DLD1 (cell line): ENCODE data around the gene GNA12.

Source experiments
- in situ Hi-C: cut with HindIII; loops from 2 replicates; pipeline ENCODE4 v1.10.0; 2017; ENCODE audit warnings: low sequenced_read_pairs

The GNA12 gene

GRCh38 chr7:2838873-2839578 lies 5.1 kb downstream of the GNA12 start:
- in situ Hi-C loops: no loop called here

GRCh38 chr7:2838451-2838850 lies 5.7 kb downstream of the GNA12 start:
- in situ Hi-C loops: no loop called here

- in situ Hi-C loops: no loop called here
Measured at GRCh38 chr7:2837496-2837895, 6.6 kb downstream of the GNA12 start.

GRCh38 chr7:2834748-2835441 lies 9.2 kb downstream of the GNA12 start:
- in situ Hi-C loops: no loop called here

GRCh38 chr7:2833083-2833910 lies 10.8 kb downstream of the GNA12 start:
- in situ Hi-C loops: no loop called here

GRCh38 chr7:2832461-2832860 lies 11.6 kb downstream of the GNA12 start:
- in situ Hi-C loops: no loop called here

GRCh38 chr7:2830609-2831376 lies 13.3 kb downstream of the GNA12 start:
- in situ Hi-C loops: no loop called here

- in situ Hi-C loops: no loop called here
Measured at GRCh38 chr7:2829040-2829439, 15.1 kb downstream of the GNA12 start.

GRCh38 chr7:2826771-2827170 lies 17.3 kb downstream of the GNA12 start:
- in situ Hi-C loops: no loop called here

GRCh38 chr7:2825559-2826227 lies 18.4 kb downstream of the GNA12 start:
- in situ Hi-C loops: no loop called here

- in situ Hi-C loops: no loop called here
Measured at GRCh38 chr7:2824678-2825461, 19.2 kb downstream of the GNA12 start.

GRCh38 chr7:2824026-2824677 lies 20.0 kb downstream of the GNA12 start:
- in situ Hi-C loops: no loop called here

GRCh38 chr7:2823130-2823529 lies 21.0 kb downstream of the GNA12 start:
- in situ Hi-C loops: no loop called here

- in situ Hi-C loops: no loop called here
Measured at GRCh38 chr7:2821842-2822507, 22.1 kb downstream of the GNA12 start.

- in situ Hi-C loops: no loop called here
Measured at GRCh38 chr7:2821161-2821841, 22.8 kb downstream of the GNA12 start.

- in situ Hi-C loops: no loop called here
Measured at GRCh38 chr7:2820508-2820934, 23.6 kb downstream of the GNA12 start.

GRCh38 chr7:2819954-2820397 lies 24.1 kb downstream of the GNA12 start:
- in situ Hi-C loops: no loop called here
